Spleen (tissue), 7 donors: ENCODE data around the gene KIAA0408.

Experiments used
- POLR2AphosphoS5 ChIP-seq, 3 donors: sonication (generic); formaldehyde crosslinking; IDR thresholded peaks; one replicate each; pipeline ENCODE4 v1.5.1; 2017; ENCODE audit warnings: antibody characterized with exemption in 3 of 3
- TF ChIP-seq, protein P1 (sequence below), 11 experiments: fragments of 200-600 bp in 7 of 11; fragments of 450-650 bp in 4 of 11; sonication (generic) in 4 of 11; IDR thresholded peaks in 8 of 11; conservative IDR thresholded peaks in 3 of 11; 1 replicate in 7 of 11; 2 replicates in 4 of 11; pipeline versions ENCODE4 v1.4.0 to v1.8.0; 2016 to 2021; ENCODE audit warnings: antibody characterized with exemption in 11 of 11, inconsistent platforms in 4 of 11, mild to moderate bottlenecking in 1 of 11
- donor health status: DM: no; HTN: no; CAD: no; lungs with moderate emphysema.
- donor health status: DM: no; HTN: no; CAD: no.
- donor health status: DM: no; HTN: no; CAD: no.

DNA sequence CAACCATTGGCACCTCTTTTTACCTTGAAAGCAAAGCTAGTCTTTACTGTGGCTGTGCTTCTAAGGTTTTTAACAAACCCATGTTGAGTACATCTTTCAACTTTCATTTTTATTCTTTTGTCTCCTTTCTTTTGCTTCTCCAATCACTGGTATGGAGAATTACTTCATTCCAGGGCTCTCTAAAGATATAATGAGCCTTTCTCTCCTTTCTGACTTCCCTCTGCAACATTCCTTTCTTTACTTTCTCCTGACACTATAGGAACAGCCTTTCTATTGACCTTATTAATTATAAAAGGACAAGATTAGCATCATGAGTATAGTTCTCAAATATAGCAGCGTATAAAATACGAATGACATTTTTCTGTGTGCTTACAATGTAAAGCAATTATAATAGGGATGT is 23.1 kb upstream of the KIAA0408 start:
- TF ChIP-seq, protein P1, sequence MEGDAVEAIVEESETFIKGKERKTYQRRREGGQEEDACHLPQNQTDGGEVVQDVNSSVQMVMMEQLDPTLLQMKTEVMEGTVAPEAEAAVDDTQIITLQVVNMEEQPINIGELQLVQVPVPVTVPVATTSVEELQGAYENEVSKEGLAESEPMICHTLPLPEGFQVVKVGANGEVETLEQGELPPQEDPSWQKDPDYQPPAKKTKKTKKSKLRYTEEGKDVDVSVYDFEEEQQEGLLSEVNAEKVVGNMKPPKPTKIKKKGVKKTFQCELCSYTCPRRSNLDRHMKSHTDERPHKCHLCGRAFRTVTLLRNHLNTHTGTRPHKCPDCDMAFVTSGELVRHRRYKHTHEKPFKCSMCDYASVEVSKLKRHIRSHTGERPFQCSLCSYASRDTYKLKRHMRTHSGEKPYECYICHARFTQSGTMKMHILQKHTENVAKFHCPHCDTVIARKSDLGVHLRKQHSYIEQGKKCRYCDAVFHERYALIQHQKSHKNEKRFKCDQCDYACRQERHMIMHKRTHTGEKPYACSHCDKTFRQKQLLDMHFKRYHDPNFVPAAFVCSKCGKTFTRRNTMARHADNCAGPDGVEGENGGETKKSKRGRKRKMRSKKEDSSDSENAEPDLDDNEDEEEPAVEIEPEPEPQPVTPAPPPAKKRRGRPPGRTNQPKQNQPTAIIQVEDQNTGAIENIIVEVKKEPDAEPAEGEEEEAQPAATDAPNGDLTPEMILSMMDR (IDR thresholded peaks at IDR 0.05 in 8 of 11, conservative IDR thresholded peaks at IDR 0.05 in 3 of 11): no peak
- TF ChIP-seq POLR2AphosphoS5 (IDR thresholded peaks at IDR 0.05): no peak
